NOMO-1 treated with dmso at 0.1 percent for 144 hours (cell line): ENCODE results near the gene CPEB4.
A peak's percentile ranks its signal among the peaks of the same experiment; 100 is the strongest.

Experiments
- DNase-seq: peaks from one replicate; lab custom pipeline; 2025; ENCODE audit not compliant: unreplicated experiment; lab: John Stamatoyannopoulos, UW

The CPEB4 gene

GRCh38 chr5:173858670-173859407, 29.3 kb upstream of the CPEB4 start:
- no peak for DNase-seq

DNA sequence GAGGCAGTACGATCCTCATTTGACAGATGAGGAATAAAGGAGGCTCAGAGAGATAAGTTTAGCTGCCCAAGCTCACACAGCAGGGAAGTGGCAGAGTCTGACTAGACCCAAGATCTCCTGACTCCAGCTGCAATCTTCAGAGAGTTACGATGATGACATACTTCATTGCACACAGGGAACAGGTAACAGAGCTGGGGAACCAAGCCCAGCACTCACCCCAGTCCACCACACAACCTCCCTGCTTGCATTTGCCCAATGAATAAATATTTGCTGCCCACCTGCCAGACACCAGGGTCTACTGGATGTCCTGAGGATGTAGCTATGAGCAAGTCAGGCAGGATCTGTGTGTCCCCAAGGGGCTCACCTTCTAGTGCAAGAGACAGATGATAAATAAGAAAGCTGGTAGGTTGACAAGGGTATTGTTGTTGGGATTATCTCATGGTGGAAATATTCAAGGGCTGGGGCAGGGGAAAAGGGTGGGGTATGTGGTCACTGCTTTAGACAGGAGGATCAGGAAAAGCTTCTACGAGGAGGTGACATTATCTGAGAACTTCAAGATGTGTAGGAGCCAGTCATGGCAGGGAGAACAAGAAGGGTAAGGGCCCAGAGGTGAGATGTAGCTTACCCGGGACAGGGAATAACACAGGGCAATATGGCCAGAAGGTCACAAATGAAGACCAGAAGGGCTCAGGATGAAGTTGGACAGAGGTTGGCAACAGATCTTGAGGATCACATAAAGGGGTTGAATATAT, 28.6 kb upstream of the CPEB4 start:
- DNase-seq = no peak

- DNase-seq = no peak
These were observed 26.1 kb upstream of the CPEB4 start for GRCh38 chr5:173862047-173862477.

GRCh38 chr5:173863359-173863758, 24.8 kb upstream of the CPEB4 start:
- no peak for DNase-seq

GRCh38 chr5:173864126-173865050, 23.8 kb upstream of the CPEB4 start:
- DNase-seq = peak; percentile 21

DNA sequence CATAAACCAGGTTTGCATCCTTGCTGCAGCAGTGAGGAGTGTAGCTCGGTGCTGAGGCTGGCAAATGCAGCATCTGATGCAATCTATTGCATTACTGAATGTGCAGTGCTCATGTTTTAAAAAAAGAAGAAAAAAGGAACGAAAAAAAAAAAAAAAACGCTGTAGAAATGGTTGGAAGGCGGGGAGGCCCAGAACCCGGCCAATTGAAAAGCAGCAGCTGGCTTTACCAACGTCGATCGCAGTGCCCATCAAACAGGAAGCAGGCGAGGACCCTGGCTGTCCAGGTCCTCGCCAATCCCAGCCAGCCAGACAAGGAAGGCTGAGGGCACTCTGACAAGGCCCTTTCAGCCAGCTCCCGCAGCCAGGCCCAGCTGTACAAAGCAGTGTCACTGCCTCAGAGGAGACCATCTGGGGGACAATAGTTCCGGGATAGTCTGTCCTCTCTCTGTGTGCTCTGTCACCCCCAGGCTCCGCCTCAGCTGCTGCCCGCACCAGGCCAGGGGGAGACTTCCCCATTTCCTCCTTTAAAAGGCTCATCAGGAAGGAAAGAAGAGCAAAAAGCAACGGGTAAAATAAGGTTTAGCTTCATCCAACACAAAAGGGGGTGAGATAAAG, 21.8 kb upstream of the CPEB4 start:
- peak; percentile 87 for DNase-seq

- DNase-seq = no peak
These were observed 21.1 kb upstream of the CPEB4 start for GRCh38 chr5:173866858-173867679.

DNA sequence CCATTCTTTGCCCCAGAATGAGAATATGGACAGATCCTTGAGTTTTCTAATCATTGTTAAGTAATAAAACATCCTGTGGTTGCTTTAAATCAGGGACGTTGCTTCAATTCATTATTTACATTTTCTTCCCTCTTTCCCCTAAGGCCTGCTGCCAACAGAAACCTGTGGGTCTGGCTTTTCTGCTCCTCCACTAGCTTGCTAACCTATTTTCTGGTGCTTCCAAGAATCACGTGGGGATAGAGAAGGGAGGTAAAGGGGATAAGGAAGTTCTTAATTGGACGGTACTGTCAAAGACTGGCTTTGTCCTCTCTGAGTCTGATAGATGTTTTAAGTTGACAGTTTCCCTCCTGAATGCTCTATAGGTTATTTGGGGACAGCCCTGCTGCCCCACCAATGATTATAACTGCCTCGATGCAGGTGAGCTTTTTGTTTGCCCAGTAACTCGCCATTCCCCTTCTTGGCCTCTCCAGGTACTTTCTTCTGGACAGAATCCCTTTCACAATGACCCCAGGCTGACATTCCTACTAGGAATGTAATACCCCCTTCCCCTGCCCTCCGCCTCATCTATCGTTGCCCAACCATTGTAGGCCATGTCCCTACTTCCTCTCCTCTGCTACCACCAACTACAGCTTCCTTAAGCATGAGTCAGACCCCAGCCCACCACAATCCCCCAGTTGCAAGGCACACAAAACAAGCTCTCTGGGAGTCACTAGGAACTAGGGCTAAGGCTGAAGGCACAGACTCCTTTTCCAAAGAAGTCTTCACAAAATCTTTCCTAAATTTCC, 19.9 kb upstream of the CPEB4 start:
- peak; percentile 38 for DNase-seq

GRCh38 chr5:173869316-173869715, 18.8 kb upstream of the CPEB4 start:
- no peak for DNase-seq

DNA sequence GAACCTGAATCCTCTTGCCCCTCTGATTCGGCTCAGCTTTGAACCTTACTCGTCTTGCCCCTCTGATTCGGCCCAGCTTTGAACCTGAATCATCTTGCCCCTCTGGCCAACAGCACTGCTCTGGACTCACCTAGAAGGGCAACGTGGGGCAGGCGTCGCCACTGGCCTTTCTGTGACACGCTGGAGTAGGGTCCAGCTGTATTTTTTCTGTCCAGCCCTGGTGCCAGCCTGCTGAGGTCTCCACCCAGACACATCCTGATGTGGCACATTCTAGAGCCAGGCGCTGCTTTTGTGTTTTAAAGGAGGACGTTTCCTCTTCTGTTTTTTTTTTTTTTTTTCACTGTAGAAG, 15.2 kb upstream of the CPEB4 start:
- no peak for DNase-seq

- no peak for DNase-seq
These were observed 14.7 kb upstream of the CPEB4 start for GRCh38 chr5:173873306-173873922.

DNA sequence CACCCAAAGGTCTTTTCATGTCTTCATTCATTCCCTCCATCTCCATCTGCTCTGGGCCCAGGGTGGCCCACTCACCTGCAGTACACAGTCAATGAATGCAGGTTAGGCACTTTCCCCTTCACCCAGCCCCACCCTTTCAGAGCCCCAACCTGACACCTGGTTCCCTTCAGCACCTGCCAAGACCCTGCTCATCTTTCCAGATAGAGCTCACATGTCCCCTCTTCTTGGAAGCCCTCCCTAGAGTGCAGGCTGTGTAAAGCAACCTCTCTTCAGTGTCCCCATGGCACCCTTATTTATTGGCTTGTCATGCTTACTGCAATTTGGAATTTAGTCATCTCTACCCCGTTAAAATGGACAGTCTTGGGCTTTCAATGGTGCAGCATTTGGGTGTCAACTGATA, 13.0 kb upstream of the CPEB4 start:
- DNase-seq = no peak

- no peak for DNase-seq
These were observed 9.8 kb upstream of the CPEB4 start for GRCh38 chr5:173878224-173878967.

DNA sequence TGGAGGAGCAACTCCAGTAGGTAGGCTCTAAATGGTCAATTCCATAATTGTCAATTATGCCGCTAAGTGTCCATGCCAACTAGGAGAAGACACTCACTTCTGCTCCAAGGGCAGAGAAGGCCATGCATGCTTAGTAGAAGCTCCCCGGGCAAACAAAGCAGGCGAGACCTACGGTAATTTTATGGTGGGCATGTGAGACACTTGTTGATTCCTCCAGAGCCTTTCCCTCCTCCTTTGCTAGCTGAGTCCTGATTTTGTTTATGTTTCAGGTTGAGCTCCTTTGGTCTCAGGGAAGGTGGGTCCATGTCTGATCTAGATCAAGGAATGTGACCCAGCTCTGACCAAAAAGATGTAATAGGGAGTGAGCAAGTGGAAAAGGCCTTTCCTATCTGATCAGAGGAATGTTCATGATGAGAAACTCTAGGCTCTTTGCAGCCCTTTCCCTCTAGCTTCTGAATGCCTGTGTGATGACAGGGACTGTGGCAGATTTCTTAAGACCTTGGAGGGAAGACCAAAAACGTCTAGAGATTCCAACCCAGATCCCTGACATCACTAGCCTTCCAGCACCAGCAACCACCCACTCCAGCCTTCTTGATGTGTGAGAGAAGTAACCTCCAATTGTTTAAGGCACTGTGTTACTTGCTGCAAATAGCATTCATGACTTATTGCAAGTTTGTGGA, 7.7 kb upstream of the CPEB4 start:
- DNase-seq = no peak

DNA sequence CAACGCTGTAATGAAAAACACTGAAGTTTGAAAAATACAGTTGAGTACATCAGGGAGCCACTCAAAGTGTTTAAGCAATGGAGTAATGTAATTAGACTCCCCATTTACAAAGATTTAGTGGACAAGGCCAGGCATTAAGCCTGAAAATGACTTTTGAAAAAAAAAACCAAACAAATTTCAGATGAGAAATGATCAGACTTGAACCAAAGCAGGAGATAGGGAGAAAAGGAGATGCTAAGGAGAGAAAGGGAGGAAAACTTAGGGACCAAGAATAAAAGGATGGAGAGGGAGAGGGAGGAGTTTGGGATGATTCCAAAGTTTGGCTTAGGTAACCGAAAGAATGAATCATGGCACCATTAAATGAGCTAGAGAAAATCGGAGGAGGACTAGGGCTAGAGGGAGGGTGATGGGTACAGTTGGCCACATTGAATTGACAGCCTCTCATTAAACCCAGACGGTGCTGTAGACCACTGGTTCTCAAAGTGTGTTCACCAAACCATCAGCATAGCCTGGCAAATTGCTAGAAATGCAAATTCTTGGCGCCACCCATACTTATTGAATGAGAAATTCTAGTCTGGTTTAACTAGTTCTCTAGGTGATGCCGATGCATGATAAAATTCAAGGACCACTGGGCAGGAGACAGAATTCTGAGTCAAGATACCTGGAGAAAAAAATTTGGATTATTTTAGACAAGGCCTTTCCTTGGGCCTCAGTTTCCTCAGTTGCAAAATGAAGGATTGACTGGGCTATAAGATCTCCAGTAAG, 6.2 kb upstream of the CPEB4 start:
- no peak for DNase-seq

GRCh38 chr5:173882632-173883031, 5.5 kb upstream of the CPEB4 start:
- DNase-seq = no peak

DNA sequence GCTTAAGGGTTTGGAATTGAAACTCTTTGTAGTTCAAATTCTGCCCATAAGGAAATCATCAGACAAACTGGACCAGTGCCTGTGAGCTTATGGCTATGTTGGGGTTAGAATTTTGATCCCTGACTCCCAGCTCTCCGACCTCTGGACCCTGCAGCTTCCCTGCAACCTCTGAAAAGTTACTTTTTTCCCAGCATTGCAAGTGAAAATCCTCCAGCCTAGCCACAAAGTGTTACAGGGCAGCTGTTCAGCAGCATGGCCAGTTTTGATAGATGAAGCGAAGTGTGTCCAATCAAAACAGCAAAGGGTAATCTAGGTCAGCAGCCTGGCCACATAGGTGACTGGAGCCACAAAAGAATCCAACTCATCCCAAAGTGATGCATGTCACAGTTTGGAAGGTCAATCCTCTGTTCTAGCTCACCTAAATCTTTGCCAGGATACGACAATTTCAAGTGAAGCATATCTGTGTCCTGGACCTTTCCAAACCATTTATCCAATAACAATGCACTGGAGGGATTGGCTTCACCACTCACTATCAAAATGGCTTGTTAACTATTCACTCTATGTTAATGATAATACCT, 4.7 kb upstream of the CPEB4 start:
- no peak for DNase-seq
